ENCODE data around the gene GNRHR.

The GNRHR gene

DNA sequence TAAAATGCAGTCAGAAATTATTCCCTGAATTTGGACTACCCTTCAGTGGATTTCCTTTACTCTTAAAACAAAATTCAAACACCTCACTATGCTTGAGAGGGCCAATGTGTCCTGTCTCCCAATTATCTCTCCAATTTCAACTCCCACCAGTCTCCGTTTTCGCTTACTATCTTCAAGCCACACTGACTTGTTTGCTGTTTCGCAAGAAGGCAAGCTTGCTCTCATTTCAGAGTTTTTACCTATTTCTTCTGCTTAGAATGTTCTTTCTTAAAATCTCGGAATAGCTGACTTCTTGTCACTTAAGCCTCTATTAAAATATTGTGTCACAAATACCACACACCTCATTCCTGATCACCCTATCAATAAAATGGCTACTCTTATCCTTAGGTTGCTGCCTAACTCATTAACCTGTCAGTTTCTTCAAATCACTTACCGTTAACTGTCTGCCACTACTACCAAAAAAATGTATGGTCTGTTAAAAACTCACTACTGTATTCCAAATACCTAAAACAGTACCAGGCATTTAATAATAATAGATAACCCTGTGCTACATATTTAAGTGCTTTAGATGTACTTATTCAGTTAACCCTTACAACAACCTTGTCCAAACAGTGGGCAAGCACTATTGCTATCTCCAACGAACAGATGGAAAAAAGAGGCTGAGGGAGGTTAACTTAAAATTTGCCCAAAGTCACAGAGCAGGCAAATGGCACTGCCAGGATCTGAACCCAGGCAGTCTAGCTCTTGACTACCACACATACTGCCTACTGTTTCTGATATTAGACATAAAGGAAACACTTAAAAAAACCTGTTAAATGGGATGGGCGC lies 56.1 kb downstream of the GNRHR start:
- no peak for FAIRE-seq

- no peak for FAIRE-seq
Observed at GRCh38 chr4:67696061-67696460, 58.1 kb downstream of the GNRHR start.

GRCh38 chr4:67694662-67695061 lies 59.5 kb downstream of the GNRHR start:
- FAIRE-seq, result no peak

DNA sequence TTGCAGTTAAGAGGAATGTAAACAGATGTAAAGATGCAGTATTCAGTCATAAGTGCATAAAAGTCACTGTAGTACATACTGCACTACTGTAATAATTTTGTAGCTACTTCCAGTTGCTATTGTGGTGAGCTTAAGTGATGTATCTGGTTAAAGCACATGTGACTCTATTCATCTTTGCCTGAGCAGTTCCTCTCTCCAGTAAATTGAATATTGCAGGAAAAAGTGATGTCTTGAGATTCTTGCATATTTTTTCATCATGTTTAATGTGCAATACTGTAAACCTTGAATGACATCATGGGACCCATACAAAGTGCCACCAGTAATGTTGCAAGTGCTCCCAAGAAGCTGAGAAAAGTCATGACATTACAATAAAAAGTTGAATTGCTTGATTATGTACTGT lies 62.9 kb downstream of the GNRHR start:
- no peak for FAIRE-seq

Measured in G401.6 (cell line).